SW 1271 (cell line): ENCODE data around the gene DUSP2.

ENCODE experiments used
- DNase-seq, 2 experiments: peaks; one replicate each; lab custom pipeline; 2025; lab: John Stamatoyannopoulos, UW

DUSP2 gene, protein sequence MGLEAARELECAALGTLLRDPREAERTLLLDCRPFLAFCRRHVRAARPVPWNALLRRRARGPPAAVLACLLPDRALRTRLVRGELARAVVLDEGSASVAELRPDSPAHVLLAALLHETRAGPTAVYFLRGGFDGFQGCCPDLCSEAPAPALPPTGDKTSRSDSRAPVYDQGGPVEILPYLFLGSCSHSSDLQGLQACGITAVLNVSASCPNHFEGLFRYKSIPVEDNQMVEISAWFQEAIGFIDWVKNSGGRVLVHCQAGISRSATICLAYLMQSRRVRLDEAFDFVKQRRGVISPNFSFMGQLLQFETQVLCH

DNA sequence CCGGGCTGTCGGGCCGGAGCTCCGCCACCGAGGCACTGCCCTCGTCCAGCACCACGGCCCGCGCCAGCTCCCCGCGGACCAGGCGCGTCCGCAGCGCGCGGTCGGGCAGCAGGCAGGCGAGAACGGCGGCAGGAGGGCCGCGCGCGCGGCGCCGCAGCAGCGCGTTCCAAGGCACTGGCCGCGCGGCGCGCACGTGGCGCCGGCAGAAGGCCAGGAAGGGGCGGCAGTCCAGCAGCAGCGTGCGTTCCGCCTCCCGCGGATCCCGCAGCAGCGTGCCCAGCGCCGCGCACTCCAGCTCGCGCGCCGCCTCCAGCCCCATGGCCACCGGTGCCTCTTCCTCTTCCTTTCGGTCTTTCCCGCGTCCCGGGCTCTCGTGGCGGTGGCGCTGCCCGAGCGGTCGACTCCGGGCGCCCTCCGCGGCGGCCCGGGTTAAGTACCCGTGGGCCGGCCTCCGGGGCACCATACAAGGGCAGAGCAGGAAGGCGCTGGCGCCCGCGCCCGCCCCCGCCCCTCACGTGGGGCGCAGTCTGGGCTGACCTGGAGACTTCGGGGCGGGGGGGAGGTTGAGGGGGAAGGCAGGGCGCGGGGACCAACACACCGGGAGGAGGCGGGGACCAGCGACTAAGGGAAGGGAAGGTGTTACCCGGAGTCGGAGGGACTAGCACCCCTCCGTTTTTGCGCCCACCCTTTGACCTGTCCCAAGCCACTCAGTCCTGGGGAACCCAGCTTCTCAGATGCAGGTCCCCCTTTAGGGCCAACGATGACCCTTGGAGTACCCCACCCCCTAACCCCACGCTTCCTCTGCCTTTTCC is at the start of gene DUSP2:
TSS of gene DUSP2 (minus strand) at position 405 of the 812 bp plus-strand sequence. CDS start at position 319, 86 bp downstream.
- DNase-seq, result peak in 1 of 2 experiments; percentile 37

DNA sequence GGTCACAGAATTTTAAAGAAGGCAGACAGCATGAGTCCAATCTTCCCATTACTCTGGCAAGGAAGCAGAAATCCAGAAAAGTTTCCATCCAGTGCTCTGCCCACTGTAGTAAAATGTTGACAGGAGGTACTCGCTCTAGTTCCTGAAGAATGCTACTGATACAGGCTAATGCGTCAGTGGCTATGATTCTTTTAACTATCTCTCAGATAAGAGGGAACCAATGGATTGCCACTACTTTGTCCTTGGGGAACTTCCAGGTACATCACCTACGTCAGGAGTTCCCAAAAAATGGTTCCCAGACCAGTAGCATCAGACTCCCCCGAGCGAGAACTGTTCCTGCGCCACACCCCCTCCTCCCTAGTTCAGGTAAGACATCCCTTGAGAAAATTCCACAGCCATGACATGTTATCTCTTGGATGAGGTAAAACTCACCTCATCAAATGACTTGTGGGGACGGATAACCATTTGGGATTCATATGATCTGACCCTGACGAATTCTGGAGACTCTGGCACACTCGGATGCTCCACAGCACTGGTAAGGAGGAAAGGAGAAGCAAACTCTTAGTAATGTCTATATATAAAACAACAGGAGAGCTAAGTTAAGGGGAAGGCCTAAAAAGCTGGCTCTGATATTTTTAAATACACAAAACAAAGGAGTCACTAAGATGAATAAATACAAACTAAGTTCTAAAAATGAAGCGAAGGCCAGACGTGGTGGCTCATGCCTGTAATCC is 46.9 kb upstream of the DUSP2 start:
- DNase-seq, result no peak

DNA sequence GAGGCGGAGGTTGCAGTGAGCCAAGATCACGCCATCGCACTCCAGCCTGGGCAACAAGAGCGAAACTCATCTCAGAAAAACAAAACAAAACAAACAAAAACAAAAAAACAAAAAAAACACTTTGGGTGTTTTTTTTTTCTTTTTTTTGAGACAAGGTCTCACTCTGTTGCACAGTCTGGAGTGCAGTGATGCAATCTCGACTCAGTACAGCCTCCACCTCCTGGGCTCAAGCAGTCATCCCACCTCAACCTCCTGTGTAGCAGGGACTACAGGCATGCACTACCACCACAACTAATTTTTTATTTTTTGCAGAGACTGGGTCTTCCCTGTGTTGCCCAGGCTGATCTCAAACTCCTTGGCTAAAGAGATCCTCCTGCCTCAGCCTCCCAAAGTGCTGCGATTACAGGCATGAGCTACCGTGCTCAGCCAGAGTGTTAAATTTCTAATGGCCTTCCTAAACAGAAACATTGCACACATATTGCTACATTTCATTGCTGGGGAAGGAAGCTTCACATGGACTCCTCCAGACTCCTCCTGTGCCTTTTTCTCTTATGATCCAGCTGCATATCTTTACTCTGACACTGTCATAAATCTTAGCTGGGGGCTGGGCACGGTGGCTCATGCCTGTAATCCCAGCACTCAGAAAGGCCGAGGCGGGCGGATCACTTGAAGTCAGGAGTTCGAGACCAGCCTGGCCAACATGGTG is 43.7 kb upstream of the DUSP2 start:
- DNase-seq, result no peak

DNA sequence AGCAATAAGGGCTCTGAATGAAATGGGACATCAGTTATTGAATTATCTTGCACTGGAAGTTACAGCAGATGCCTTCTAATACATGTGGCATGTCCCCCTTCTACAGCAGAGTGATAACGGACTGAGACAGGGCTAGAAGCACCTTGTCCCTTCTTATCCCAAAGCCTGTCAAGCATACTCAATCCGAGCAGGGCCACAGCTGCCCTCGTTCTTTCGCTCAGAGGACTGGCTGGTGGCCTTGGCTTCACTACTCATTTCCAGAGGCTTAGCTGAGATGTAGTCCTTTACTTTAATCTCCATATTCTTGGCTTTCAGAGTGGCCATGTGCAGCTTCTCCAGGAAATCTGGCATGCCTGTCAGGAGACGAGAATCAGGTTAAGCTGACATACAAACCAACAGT is 41.3 kb upstream of the DUSP2 start:
- no peak for DNase-seq

DNA sequence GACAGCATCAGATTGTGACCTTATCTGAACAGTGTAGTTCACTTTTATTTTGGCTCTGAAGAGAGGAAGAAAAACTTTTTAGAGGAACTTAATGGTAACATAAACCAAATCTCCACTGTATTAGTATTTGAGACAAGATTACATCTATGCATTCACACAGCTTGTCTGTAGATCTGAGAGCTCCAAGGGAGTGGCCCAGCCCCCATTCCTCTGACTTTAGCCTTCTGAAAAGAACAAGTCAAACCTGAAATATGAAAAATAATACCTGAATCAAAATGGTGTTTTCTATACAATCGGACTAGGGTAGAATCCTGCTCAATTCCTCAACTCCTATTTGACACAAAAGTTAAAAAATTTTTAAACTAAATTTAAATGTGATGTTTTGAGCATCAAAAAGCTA is 40.3 kb upstream of the DUSP2 start:
- no peak for DNase-seq

DNA sequence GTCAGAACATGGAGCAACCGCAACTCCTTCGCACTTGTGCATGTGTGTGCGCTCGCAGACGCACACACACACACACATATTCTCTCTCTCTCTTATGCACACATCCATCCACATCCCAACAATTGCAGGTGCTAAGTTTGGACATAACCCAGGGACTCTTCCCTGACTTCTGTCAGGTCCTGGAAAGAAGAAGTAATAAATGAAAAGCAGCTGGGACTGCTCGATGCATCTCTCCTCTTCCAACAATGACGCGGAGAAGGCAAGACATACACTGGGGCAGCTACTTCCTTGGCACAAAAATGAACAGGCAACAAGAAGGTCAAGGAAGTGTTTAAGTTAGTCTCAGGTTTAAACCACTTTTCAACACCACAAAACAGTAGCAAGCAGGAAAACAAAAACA is 39.7 kb upstream of the DUSP2 start:
- no peak for DNase-seq

DNA sequence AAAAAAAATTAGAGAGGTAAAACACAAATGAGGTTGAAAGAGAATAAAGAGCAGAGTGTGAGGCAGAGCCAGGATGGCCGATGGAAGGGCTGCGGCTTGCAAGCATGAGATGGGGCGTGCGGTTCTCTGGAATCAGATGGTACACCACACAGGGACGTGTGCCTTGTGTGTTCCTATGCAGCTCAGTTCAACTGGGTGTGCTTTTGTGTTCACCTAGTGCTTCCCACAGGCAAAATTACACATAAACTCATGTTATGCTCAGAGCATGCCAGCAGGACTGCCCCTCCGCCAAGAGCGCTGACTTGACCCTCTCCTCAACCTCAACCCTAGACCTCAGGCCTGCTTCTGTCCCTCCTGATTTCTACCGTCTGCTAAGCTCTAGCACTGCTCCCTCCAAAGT is 38.9 kb upstream of the DUSP2 start:
- DNase-seq, result no peak

DNA sequence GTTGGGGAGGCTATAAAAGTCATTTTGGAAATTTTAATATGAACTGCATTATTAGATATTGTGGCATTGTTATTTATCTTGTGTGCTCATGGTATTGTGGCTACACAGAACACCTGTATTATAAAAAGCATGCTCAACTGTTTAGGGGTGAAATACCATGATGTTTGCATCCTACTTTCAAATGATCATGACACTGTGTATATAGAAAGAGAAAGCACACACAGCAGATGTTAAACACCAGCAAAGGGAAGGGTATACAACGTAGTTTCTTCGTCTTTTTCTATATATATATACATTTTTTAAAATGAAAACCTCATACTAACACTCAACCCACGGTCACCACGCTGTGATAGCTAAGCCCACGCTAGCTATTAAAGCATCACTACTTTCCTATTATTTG is 36.3 kb upstream of the DUSP2 start:
- DNase-seq, result no peak

DNA sequence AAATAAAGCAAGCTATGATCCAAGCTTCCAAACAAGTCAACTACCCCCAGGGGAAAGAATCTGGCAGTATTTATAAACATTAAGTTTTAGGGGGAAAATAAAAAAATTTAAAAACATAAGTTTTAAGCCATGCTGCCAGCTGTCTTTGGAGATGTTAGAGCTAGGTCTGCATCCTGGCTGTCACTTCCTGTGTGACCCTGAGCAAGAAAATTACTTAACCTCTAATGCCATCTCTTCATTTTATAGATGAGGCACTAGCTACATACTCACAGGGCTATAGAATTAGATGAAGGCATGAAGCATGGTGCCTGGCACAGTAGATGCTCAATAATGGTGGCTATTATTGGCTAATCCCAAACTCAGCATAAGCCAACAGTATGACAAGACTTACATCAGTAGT is 35.3 kb upstream of the DUSP2 start:
- DNase-seq, result no peak

DNA sequence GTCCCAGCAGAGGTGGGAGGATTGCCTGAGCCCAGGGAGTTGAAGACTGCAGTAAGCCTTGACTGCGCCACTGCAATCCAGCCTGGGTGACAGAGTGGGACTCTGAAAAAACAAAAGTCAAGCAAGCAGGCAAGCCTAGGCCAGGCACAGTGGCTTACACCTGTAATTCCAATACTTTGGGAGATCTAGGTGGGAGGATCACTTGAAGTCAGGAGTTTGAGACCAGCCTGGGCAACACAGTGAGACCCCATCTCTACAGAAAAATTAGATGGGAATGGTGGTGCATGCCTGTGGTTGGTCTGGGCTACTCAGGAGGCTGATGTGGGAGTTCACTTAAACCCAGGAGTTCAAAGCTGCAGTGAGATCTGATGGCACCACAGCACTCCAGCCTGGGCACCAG is 34.8 kb upstream of the DUSP2 start:
- DNase-seq, result no peak

DNA sequence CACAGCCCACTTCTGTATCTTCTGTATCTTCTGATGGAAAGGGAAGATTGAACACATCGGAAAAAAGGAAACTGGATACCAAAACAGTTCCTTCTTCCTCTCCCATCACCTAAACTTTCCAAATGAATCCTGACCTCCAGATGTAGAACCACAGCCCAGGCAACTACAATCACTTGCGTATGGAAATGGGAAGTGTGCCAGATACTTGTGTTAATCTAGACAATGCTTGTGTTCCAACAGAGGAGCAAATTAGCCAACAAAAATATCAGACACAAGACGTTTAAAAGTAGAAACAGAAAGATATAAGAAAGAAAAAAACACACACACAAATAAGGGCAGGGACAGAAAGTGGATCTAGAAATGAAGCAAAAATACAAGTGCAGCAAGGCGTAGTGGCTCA is 31.4 kb upstream of the DUSP2 start:
- no peak for DNase-seq

DNA sequence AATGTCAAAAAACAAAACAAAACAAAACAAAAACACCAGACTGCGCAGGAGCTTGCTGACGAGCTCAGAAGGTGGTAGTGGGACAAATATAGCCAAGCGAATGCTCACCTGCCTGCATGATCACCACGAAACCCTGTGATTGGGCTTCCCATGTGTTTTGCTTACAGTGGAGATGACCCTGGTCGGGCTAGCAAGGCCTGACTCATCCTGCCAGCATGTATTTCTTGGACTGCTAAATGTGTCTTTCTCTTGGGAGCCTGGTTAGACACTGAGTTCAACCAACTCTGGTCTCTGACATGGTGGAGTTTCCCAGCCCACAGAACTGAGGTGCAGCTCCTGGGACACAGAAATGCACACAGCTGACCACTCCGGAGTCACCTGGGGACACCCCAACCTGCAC is 30.7 kb upstream of the DUSP2 start:
- DNase-seq, result no peak

DNA sequence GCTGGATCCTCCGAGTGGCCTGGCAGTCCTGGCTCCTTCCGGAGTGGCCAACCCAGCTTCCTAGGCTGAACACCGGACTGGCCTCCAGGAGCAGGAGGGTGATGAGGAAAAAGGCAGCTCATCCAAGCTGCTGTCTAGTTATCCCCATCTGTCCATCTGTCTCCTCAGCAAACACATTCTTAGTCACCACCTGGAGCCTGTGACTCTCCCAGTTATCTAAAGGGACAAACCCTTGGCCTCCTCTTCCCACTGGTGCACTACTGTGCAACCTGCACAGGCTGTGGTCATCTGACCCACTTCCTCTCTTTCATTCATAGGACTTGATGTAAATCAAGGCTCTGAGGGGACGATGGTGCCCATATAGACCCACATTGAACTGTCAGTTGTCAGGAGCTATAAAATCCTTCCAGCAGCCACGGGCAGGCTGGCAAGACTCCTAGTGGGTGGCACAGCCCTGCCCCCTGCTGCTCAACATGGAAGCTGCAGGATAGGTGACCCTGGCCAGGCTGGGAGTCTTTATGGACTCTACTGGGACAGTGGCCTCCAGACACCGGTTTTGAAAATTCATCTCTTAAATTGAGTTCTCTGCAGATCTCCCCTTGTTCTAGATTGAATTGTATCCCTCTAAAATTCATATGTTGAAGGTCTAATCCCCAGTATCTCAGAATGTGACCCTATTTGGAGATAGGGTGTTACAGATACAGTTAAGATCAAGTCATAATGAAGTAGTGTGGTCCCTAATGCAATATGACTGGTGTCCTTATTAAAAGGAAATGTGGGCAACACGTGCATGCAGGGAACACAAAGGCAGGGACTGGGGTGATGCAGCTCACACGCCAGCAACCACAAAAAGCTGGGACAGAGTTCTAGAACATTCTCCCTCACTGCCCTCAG is 29.3 kb upstream of the DUSP2 start:
- DNase-seq, result peak in 1 of 2 experiments; percentile 50

DNA sequence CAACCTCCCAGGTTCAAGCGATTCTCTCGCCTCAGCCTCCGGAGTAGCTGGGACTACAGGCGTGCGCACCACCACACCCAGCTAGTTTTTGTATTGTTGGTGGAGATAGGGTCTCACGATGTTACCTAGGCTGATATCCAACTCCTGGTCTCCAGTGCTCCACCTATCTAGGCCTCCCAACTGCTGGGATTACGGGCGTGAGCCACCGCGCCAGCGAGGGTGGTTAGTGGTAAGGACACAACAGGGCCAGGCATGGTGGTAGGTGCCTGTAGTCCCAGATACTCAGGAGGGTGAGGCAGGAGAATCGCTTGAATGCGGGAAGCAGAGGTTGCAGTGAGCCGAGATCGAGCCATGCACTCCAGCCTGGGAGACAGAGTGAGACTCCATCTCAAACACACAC is 26.6 kb upstream of the DUSP2 start:
- no peak for DNase-seq

DNA sequence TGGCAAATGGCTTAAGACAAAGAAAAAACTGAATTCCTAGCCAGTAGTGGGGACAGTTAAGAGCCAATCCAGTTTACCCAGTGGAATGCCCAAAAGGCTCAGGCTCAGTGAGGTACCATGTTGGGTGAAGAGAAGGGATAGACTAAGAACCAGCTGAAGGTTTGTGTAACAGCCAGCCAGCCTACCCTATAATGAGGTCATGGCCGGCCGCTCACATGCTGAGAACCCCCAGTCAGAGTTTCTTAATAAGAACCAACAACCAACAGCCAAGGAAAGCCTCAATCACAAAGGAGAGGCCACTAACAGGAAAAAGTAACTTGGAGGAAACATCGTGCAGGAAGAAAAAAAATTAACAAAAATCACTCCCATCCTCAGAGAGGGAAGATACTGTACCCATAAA is 25.4 kb upstream of the DUSP2 start:
- no peak for DNase-seq

DNA sequence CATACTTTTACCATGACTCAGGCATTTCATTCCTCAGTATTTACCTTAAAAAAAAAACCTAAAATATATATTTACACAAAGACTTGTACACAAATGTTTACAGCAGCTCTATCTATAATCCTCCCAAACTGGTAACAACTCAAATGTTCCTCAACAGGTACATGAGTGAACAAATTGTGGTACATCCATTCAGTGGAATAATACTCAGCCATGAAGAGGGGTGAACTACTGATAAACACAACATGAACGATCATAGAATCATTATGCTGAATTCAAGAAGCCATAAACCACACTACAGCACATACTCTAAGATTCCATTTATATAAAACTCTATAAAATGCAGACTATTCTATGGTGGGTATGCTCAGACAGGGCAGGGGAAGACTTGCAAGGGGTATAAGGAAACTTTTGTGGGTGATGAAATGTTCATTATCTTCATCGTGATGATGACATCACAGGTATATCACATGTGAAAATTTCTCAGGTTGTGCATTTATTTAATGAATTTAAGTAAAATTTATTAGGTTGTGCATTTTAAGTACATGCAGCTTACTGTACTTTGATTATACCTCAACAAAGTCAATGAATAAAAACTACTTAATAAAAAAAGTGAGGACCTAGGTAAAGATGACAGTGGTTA is 24.7 kb upstream of the DUSP2 start:
- no peak for DNase-seq

DNA sequence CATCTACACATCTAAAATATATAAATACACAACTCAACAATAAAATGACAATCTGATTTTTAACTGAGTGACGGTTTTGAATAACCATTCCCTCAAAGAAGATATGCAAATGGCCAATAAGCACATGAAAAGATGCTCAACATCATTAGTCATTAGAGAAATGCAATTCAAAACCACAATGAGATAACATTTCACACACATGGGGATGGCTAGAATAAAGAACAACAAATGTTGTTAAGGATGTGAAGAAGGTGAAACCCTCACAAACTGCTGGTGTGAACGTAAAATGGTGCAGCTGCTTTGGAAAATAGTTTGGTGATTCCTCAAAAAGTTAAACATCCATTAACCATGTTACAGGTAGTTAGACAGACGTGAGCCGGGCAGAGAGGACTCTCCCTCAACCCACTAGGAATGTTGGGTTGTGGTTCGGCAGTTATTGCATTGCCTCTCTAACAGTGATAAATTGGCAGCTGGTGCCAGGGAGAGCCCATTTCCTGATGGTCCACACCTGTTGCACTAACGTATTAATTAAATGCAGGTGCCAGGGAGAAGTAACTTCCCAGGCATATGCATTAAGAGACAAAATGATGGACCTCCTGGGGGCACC is 22.3 kb upstream of the DUSP2 start:
- no peak for DNase-seq

DNA sequence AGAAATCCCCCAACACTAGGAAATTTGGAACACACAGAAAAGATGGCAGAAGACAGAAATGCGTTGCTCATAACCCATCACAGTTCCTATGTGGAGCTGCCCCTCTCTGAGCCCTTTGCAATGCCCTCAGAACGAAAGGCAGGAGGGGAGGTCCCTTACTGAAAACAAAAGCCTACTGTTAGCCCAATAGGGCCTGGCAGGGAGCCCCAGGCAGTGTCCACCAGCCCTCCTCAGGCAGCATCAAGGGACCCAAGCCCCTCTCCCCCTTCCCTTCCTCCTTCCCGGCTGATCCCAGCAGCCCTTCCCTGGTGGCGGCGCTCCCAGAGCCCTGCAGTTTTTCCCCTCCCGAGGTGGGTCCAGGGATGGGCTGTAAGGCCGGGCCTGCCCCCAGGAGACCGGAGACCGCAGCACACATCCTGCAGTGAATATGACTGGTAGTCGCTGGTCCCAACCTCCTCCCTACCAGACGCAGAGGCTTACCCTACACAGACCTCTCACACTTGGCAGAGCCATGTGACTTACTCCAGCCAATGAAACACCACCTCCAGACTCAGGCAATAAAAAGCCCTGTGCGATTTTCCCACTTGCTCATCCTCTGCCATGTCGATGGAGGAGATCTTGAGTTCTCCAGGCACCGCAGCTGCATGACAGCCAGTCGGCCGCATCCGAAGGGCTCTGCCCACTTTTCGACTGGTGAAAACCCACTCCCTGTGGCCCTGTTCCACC is 19.4 kb upstream of the DUSP2 start:
- DNase-seq, result no peak

DNA sequence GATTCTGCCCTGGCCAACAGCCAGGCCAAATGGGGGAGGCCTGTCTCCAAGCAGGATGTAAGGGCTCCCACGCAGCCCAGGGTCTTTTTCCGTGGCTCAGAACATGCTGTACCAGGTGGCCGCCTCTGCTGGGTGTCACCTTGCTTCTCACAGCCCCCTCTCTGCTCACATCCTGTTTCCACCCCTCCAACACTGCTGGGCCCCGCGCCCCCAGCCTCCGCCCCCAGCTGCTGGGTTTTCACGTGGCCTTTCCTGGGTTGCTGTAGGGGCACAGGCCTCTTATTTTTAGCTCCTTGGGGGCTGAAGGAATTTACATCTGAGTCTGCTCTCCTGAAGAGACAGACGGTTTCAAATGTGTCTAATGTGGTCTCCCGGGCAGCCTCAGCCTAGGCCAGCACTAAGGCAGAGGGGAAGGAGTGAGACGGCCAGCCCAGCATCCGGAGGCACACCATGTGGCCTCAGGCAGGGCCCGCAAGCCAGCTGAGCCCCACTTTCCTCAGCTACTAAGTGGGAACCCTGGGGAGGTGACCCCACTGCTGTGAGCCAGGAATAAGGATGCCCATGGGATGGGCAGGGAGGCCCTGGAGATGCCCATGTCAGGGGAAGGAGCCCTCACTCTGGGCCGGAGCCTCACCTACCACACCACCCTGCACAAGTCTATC is 18.7 kb upstream of the DUSP2 start:
- DNase-seq, result no peak
